Neuronal stem cell (in vitro differentiated cells): Measurements from ENCODE around the gene C1orf116.

Experiments used
- DNase-seq: peaks from one replicate; pipeline ENCODE4 v3.0.0-alpha.2; 2013; ENCODE audit warnings: low spot score
- H2AFZ ChIP-seq: one replicate; pipeline ENCODE4 v1.6.1; 2013; ENCODE audit warnings: mild to moderate bottlenecking, low read length, inconsistent platforms
- H2AK5ac ChIP-seq: 2 replicates; pipeline ENCODE4 v1.6.1; 2013; ENCODE audit warnings: low read depth, mild to moderate bottlenecking, inconsistent platforms, low read length, moderate library complexity, mixed read lengths
- H2BK120ac ChIP-seq: 2 replicates; pipeline ENCODE4 v1.6.1; 2013; ENCODE audit warnings: low read depth, mild to moderate bottlenecking, inconsistent platforms, low read length, moderate library complexity, mixed read lengths
- H2BK12ac ChIP-seq: one replicate; pipeline ENCODE4 v1.6.1; 2013; ENCODE audit warnings: low read length, inconsistent platforms
- H2BK15ac ChIP-seq: 2 replicates; pipeline ENCODE4 v1.6.1; 2013; ENCODE audit warnings: mild to moderate bottlenecking, low read length, inconsistent platforms, mixed read lengths
- H2BK5ac ChIP-seq: one replicate; pipeline ENCODE4 v1.6.1; 2013; ENCODE audit warnings: inconsistent platforms, mild to moderate bottlenecking, low read length, moderate library complexity
- H3K14ac ChIP-seq: one replicate; pipeline ENCODE4 v1.6.1; 2013; ENCODE audit warnings: low read length, inconsistent platforms
- H3K18ac ChIP-seq: 2 replicates; pipeline ENCODE4 v1.6.1; 2013; ENCODE audit warnings: low read length, inconsistent platforms
- H3K23ac ChIP-seq: 2 replicates; pipeline ENCODE4 v1.6.1; 2013; ENCODE audit warnings: low read depth, mild to moderate bottlenecking, mixed read lengths, low read length, inconsistent platforms; ENCODE audit not compliant: poor library complexity
- H3K27ac ChIP-seq: replicated peaks from 3 replicates; pipeline ENCODE4 v1.5.1; 2013; ENCODE audit warnings: low read length, inconsistent platforms
- H3K27me3 ChIP-seq, 3 experiments: 2 replicates each; pipeline ENCODE4 v1.6.1; 2013; ENCODE audit warnings: low read length in 3 of 3, mild to moderate bottlenecking in 2 of 3, inconsistent platforms in 1 of 3, low read depth in 1 of 3, mixed read lengths in 1 of 3, moderate library complexity in 1 of 3; ENCODE audit not compliant: control insufficient read depth in 3 of 3, insufficient read depth in 3 of 3
- H3K36me3 ChIP-seq, 2 donors: replicated peaks in 1 of 2; 2 replicates each; pipeline ENCODE4 v1.6.1; 2013; ENCODE audit warnings: low read length in 2 of 2; ENCODE audit not compliant: control insufficient read depth in 2 of 2, insufficient read depth in 2 of 2
- H3K4ac ChIP-seq: 2 replicates; pipeline ENCODE4 v1.6.1; 2013; ENCODE audit warnings: inconsistent platforms, mild to moderate bottlenecking, low read length, moderate library complexity
- H3K4me1 ChIP-seq, 2 donors: 1 replicate in 1 of 2; 2 replicates in 1 of 2; pipeline ENCODE4 v1.6.1; 2013; ENCODE audit warnings: low read length in 2 of 2, low read depth in 1 of 2; ENCODE audit not compliant: control insufficient read depth in 2 of 2, insufficient read depth in 1 of 2
- H3K4me2 ChIP-seq: one replicate; pipeline ENCODE4 v1.6.1; 2013; ENCODE audit warnings: mild to moderate bottlenecking, low read length, inconsistent platforms; ENCODE audit not compliant: insufficient read depth, poor library complexity, severe bottlenecking
- H3K4me3 ChIP-seq, 2 donors: 2 replicates each; pipeline ENCODE4 v1.5.1; 2013; ENCODE audit warnings: low read length in 2 of 2, mild to moderate bottlenecking in 2 of 2, inconsistent platforms in 1 of 2, moderate library complexity in 1 of 2
- H3K79me1 ChIP-seq: one replicate; pipeline ENCODE4 v1.6.1; 2013; ENCODE audit warnings: low read depth, mild to moderate bottlenecking, inconsistent platforms, low read length, moderate library complexity
- H3K9ac ChIP-seq: one replicate; pipeline ENCODE4 v1.6.1; 2013; ENCODE audit warnings: mild to moderate bottlenecking, low read depth, low read length, inconsistent platforms; ENCODE audit not compliant: poor library complexity
- H3K9me3 ChIP-seq, 2 donors: replicated peaks in 1 of 2; 2 replicates each; pipeline versions ENCODE3 to v1.6.1; 2013; ENCODE audit warnings: low read length in 2 of 2, mild to moderate bottlenecking in 2 of 2, inconsistent platforms in 1 of 2, low read depth in 1 of 2, mixed read lengths in 1 of 2, moderate library complexity in 1 of 2; ENCODE audit not compliant: control insufficient read depth in 2 of 2, insufficient read depth in 1 of 2
- H4K8ac ChIP-seq: one replicate; pipeline ENCODE4 v1.6.1; 2013; ENCODE audit warnings: low read depth, mild to moderate bottlenecking, inconsistent platforms, low read length, moderate library complexity
- H4K91ac ChIP-seq: one replicate; pipeline ENCODE4 v1.6.1; 2013; ENCODE audit warnings: low read length, low read depth, mild to moderate bottlenecking, inconsistent platforms; ENCODE audit not compliant: poor library complexity
- WGBS, 2 donors: extraction: QIAGEN DNeasy Blood & Tissue Kit; methylation state at CpG; one replicate each; pipeline ENCODE4 v1.1.7; 2013; ENCODE audit warnings: missing lambda C conversion rate in 2 of 2, mixed read lengths in 1 of 2; ENCODE audit not compliant: insufficient read length in 2 of 2, insufficient replicate concordance in 1 of 2; ENCODE audit errors: extremely low coverage in 2 of 2; 5-methylcytosine and 5-hydroxymethylcytosine counted together

Gene C1orf116

DNA sequence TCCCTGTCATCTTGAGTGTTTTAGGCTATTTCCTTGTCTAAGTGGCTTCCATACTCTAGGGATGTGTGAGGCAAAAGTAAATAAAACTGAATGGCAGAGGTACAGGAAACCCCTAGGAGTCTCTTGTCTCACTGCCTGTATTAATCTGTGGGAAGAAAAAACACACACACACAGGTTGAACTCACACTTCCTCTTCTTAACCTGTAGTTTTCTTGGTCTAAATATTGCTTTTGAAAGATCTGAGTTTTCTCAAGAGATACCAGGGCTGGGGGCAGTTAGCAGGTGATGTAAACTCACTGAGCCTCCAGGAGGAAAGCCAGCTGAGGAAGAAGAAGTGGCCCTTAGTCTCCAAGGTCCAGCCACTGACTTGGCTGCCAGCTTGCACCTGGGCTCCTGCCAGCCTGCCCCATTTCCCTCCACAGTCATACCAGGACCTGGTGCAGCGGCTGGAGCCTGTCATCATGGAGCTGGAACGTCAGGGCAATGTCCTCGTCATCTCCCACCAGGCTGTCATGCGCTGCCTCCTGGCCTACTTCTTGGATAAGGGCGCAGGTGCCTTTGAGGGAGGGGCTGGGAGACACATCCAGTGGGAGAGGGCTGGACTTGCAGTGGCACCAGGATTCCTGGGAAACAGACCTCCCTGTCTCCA, 37.4 kb upstream of the C1orf116 start:
- no peak overlapping the region for H4K8ac ChIP-seq

GRCh38 chr1:207069061-207069460, 36.5 kb upstream of the C1orf116 start:
- no peak overlapping the region for H2AK5ac ChIP-seq
- H3K27me3 ChIP-seq = no peaks in the 10 kb centered on the region
- no peaks in the 10 kb centered on the region for H3K9me3 ChIP-seq
- no peak overlapping the region for H3K18ac ChIP-seq
- no peak overlapping the region for H3K14ac ChIP-seq
- no peak overlapping the region for H4K8ac ChIP-seq
- no peak overlapping the region for H3K27ac ChIP-seq
- no peak overlapping the region for H2BK5ac ChIP-seq
- H4K91ac ChIP-seq = no peak overlapping the region
- H3K4ac ChIP-seq = no peak overlapping the region
- H2BK120ac ChIP-seq = no peak overlapping the region
- H2AFZ ChIP-seq = no peak overlapping the region
- DNase-seq = no peak
- no peak overlapping the region for H3K23ac ChIP-seq
- no peak overlapping the region for H2BK12ac ChIP-seq
- no peak overlapping the region for H2BK15ac ChIP-seq
- no peaks in the 10 kb centered on the region for H3K79me1 ChIP-seq
- H3K4me1 ChIP-seq = no peaks in the 10 kb centered on the region
- H3K4me2 ChIP-seq = no peak overlapping the region
- H3K9ac ChIP-seq = no peak overlapping the region
- H3K4me3 ChIP-seq = no peak overlapping the region
- no CpG with 5 or more reads among the region's 3 CpGs for WGBS, 2 donors
- peaks cover 2 to 6% of the 10 kb centered on the region in 2 donors for H3K36me3 ChIP-seq

More for the DNA sequence above, 37.4 kb upstream of the C1orf116 start:
- Histone ChIP-seq H2AFZ (no peak overlapping the region), H3K27ac (no peak overlapping the region), H3K9me3 (no peaks in the 10 kb centered on the region), H3K4me3 (no peak overlapping the region), H2BK12ac (no peak overlapping the region), H3K79me1 (no peaks in the 10 kb centered on the region), H3K14ac (no peak overlapping the region), H3K18ac (no peak overlapping the region), H4K91ac (no peak overlapping the region), H3K23ac (no peak overlapping the region), H3K4me1 (no peaks in the 10 kb centered on the region), H2BK15ac (no peak overlapping the region), H3K4ac (no peak overlapping the region), H3K4me2 (no peak overlapping the region), H3K27me3 (no peaks in the 10 kb centered on the region), H2AK5ac (no peak overlapping the region), H2BK5ac (no peak overlapping the region), H3K36me3 (peaks cover 2 to 6% of the 10 kb centered on the region in 2 donors), H2BK120ac (no peak overlapping the region), H3K9ac (no peak overlapping the region)
- WGBS, 2 donors = no CpG with 5 or more reads among the region's 5 CpGs
- DNase-seq = no peak

DNA sequence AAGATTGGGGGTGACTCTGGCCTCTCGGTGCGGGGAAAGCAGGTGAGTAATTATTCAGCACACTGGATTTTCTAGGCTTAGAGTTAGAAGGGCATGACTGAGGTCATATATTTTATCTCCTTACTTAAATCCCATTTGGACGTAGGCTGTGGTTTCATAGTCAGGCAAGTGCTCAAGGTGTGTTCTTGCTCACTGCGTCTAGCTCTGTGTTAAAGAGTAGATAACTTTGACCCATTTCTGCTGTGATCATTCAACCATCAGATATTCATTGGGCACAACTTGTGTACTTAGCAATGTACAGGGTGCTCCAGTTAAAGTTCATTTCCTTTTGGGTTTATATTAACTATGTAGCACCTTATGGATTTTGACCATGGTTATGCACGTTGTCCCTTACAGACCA, 35.1 kb upstream of the C1orf116 start:
- H3K23ac ChIP-seq = no peak overlapping the region
- H3K9me3 ChIP-seq = no peaks in the 10 kb centered on the region
- H3K36me3 ChIP-seq = peaks cover 3 to 6% of the 10 kb centered on the region in 2 donors

DNA sequence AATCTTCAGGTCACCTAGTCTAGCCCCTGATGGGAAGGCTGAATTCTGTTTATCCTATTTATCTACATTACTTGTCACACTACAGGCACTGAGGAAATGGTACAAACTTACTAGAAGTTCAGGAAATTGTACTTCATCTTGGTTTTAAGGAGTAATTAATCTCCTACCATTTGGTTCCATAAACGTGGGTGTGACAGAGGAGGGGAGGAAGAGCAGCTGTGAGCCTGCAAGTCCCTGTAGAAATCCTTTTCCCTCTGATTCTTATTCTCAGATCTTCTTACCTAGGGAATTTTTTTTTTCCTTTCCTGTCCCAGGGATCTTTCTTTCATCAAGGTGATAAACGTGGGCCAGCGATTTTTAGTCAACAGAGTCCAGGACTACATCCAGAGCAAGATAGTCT, 34.6 kb upstream of the C1orf116 start:
- Histone ChIP-seq H2BK15ac (no peak overlapping the region), H2BK12ac (no peak overlapping the region), H3K4me1 (no peaks in the 10 kb centered on the region), H3K27me3 (no peaks in the 10 kb centered on the region), H2AK5ac (no peak overlapping the region), H2AFZ (no peak overlapping the region), H3K23ac (no peak overlapping the region), H2BK5ac (no peak overlapping the region), H3K4me2 (no peak overlapping the region), H2BK120ac (no peak overlapping the region), H3K9me3 (no peaks in the 10 kb centered on the region), H3K9ac (no peak overlapping the region), H4K91ac (no peak overlapping the region), H3K4ac (no peak overlapping the region), H3K14ac (no peak overlapping the region), H3K4me3 (no peak overlapping the region), H3K27ac (no peak overlapping the region), H3K79me1 (no peaks in the 10 kb centered on the region), H3K36me3 (peaks cover 3 to 6% of the 10 kb centered on the region in 2 donors), H4K8ac (no peak overlapping the region), H3K18ac (no peak overlapping the region)
- WGBS, 2 donors = no CpG with 5 or more reads among the region's 3 CpGs
- no peak for DNase-seq

More for the DNA sequence above, 35.1 kb upstream of the C1orf116 start:
- DNase-seq = no peak
- H3K4me2 ChIP-seq = no peak overlapping the region
- no peak overlapping the region for H3K18ac ChIP-seq
- H3K27me3 ChIP-seq = no peaks in the 10 kb centered on the region
- no peaks in the 10 kb centered on the region for H3K79me1 ChIP-seq
- no peak overlapping the region for H3K9ac ChIP-seq
- no peak overlapping the region for H4K8ac ChIP-seq
- no peak overlapping the region for H2BK120ac ChIP-seq
- no peak overlapping the region for H3K27ac ChIP-seq
- no peak overlapping the region for H2BK5ac ChIP-seq
- no peak overlapping the region for H2BK12ac ChIP-seq
- no peak overlapping the region for H3K4me3 ChIP-seq
- no peaks in the 10 kb centered on the region for H3K4me1 ChIP-seq
- no peak overlapping the region for H2AK5ac ChIP-seq
- no peak overlapping the region for H3K4ac ChIP-seq
- H4K91ac ChIP-seq = no peak overlapping the region
- no peak overlapping the region for H3K14ac ChIP-seq
- WGBS, 2 donors = no CpG with 5 or more reads among the region's 5 CpGs
- H2AFZ ChIP-seq = no peak overlapping the region
- H2BK15ac ChIP-seq = no peak overlapping the region
